SK-N-SH (cell line): ENCODE results near the gene TEX44. TPM values are rescaled to one million over a fixed set of nuclear protein-coding genes. Genes with fewer than 3 reads are reported as not detected.

Experiments used
- CHD2 ChIP-seq: fragments of 150-350 bp; IDR thresholded peaks from 2 replicates; pipeline ENCODE4 v1.6.1; 2018; ENCODE audit warnings: low read length; ENCODE audit not compliant: partially characterized antibody
- ELF1 ChIP-seq: IDR thresholded peaks from 2 replicates; pipeline ENCODE4 v1.4.0; 2012
- EP300 ChIP-seq, 2 experiments: IDR thresholded peaks; 2 replicates each; pipeline versions ENCODE4 v1.4.0 to v1.6.1; 2012; ENCODE audit warnings: borderline replicate concordance in 1 of 2, low read depth in 1 of 2, low read length in 1 of 2
- EZH2phosphoT487 ChIP-seq: fragments of 200-600 bp; sonication (generic); IDR thresholded peaks from 2 replicates; pipeline ENCODE4 v1.6.1; 2017; ENCODE audit warnings: low read depth, mixed run types, mild to moderate bottlenecking, antibody characterized with exemption, moderate library complexity, borderline replicate concordance
- FOXJ3 ChIP-seq: sonication (generic); formaldehyde crosslinking; IDR thresholded peaks from 2 replicates; pipeline ENCODE4 v1.5.1; 2020; ENCODE audit warnings: mild to moderate bottlenecking, missing genetic modification reagents
- FOXM1 ChIP-seq: IDR thresholded peaks from 2 replicates; pipeline ENCODE4 v1.4.0; 2012; ENCODE audit warnings: low read depth, mild to moderate bottlenecking
- GATA2 ChIP-seq: sonication (generic); formaldehyde crosslinking; IDR thresholded peaks from 2 replicates; pipeline ENCODE4 v1.5.0; 2020; ENCODE audit warnings: mild to moderate bottlenecking, missing genetic modification reagents
- IRF3 ChIP-seq: fragments of 150-350 bp; IDR thresholded peaks from 2 replicates; pipeline ENCODE4 v1.6.1; 2016; ENCODE audit warnings: mild to moderate bottlenecking, low read depth, low read length
- JUND ChIP-seq: IDR thresholded peaks from 2 replicates; pipeline ENCODE4 v1.4.0; 2012
- MAX ChIP-seq: IDR thresholded peaks from 2 replicates; pipeline ENCODE4 v1.4.0; 2012; ENCODE audit warnings: low read depth
- MEF2A ChIP-seq: IDR thresholded peaks from 2 replicates; pipeline ENCODE4 v1.4.0; 2012; ENCODE audit warnings: low read depth, borderline replicate concordance
- MXI1 ChIP-seq: IDR thresholded peaks from 2 replicates; pipeline ENCODE4 v1.6.1; 2012; ENCODE audit warnings: mild to moderate bottlenecking, low read depth, low read length, improper control_type of control experiment
- NRF1 ChIP-seq: IDR thresholded peaks from 2 replicates; pipeline ENCODE4 v1.6.1; 2012; ENCODE audit warnings: low read depth, mild to moderate bottlenecking, low read length
- RAD21 ChIP-seq: IDR thresholded peaks from 2 replicates; pipeline ENCODE4 v1.6.1; 2012; ENCODE audit warnings: mild to moderate bottlenecking, low read length
- RCOR1 ChIP-seq: fragments of 150-350 bp; IDR thresholded peaks from 2 replicates; pipeline ENCODE4 v1.6.1; 2017; ENCODE audit warnings: antibody characterized with exemption, low read length
- RFX5 ChIP-seq: IDR thresholded peaks from 2 replicates; pipeline ENCODE4 v1.6.1; 2012; ENCODE audit warnings: mild to moderate bottlenecking, improper control_type of control experiment, low read length
- RXRA ChIP-seq: IDR thresholded peaks from 2 replicates; pipeline ENCODE4 v1.4.0; 2012; ENCODE audit warnings: low read depth, mild to moderate bottlenecking, borderline replicate concordance
- SIN3A ChIP-seq: IDR thresholded peaks from 2 replicates; pipeline ENCODE4 v1.6.1; 2012; ENCODE audit warnings: low read depth, mild to moderate bottlenecking, low read length, moderate library complexity, borderline replicate concordance
- SMC3 ChIP-seq: IDR thresholded peaks from 2 replicates; pipeline ENCODE4 v1.6.1; 2012; ENCODE audit warnings: low read depth, low read length, improper control_type of control experiment
- TEAD4 ChIP-seq: IDR thresholded peaks from 2 replicates; pipeline ENCODE4 v1.4.0; 2012; ENCODE audit warnings: mild to moderate bottlenecking, borderline replicate concordance; ENCODE audit not compliant: insufficient read depth
- USF1 ChIP-seq: IDR thresholded peaks from 2 replicates; pipeline ENCODE4 v1.4.0; 2012; ENCODE audit warnings: low read depth, borderline replicate concordance
- YY1 ChIP-seq: IDR thresholded peaks from 2 replicates; pipeline ENCODE4 v1.4.0; 2012; ENCODE audit warnings: low read depth, mild to moderate bottlenecking
- polyA plus RNA-seq, 3 experiments: library from polyadenylated mRNA; depleted of rRNA; stranded (reverse); fragments of >200 nt; gene quantifications; 2 replicates each; pipeline ENCODE4 v1.2.3, GENCODE V29; 2012

TEX44 gene
- polyA plus RNA-seq, 1 of the 3 experiments (the other 2 are of a cell fraction) = not detected

- no peak for TF ChIP-seq RXRA
- peak; percentile 39; the same call in 1 of the 2 replicates for TF ChIP-seq USF1
- no peak for TF ChIP-seq GATA2 (CRISPR knock-in tag)
- no peak for TF ChIP-seq EZH2phosphoT487
- TF ChIP-seq NRF1 = no peak
- peak; percentile 85 for TF ChIP-seq RAD21
- TF ChIP-seq FOXJ3 (CRISPR knock-in tag) = no peak
- TF ChIP-seq RCOR1 = 0 out of 2 replicates have a peak, but pooled peaks have one; percentile 18
- no peak for TF ChIP-seq TEAD4
- TF ChIP-seq IRF3 = no peak
- no peak for TF ChIP-seq YY1
- TF ChIP-seq MXI1 = no peak
- no peak for TF ChIP-seq ELF1
- TF ChIP-seq SMC3 = peak; percentile 66
- TF ChIP-seq MEF2A = no peak
- TF ChIP-seq MAX = peak; percentile 79
- TF ChIP-seq JUND = no peak
- peak; percentile 95 for TF ChIP-seq CHD2
- no peak for TF ChIP-seq SIN3A
- TF ChIP-seq FOXM1 = no peak
- no peak for TF ChIP-seq RFX5
- TF ChIP-seq EP300 (IDR thresholded peaks at IDR 0.05; ENCODE audit: borderline replicate concordance in 1 of 2, low read depth in 1 of 2, low read length in 1 of 2) = peak in 1 of 2 experiments; percentile 27; a peak in 1 of 4 replicates
Measured at GRCh38 chr2:231612456-231613330, 20.0 kb downstream of the TEX44 start (continued).
